Liver (tissue), 3 donors: ENCODE results near the gene SHF.

Experiments used
- CTCF ChIP-seq: fragments of 150-350 bp; IDR thresholded peaks from 2 replicates; pipeline ENCODE4 v1.5.1; 2017; ENCODE audit warnings: improper control_type of control experiment, low read depth, low read length; ENCODE audit not compliant: missing input control
- GABPA ChIP-seq, 2 donors: IDR thresholded peaks in 1 of 2; conservative IDR thresholded peaks in 1 of 2; 2 replicates each; pipeline ENCODE4 v1.6.1; 2016; ENCODE audit warnings: antibody characterized with exemption in 2 of 2, mild to moderate bottlenecking in 1 of 2, moderate library complexity in 1 of 2
- JUND ChIP-seq, 2 donors: IDR thresholded peaks; 2 replicates each; pipeline ENCODE4 v1.6.1; 2016; ENCODE audit warnings: antibody characterized with exemption in 2 of 2
- RAD21 ChIP-seq, 2 donors: IDR thresholded peaks; 2 replicates each; pipeline ENCODE4 v1.6.1; 2016; ENCODE audit warnings: antibody characterized with exemption in 2 of 2, mild to moderate bottlenecking in 2 of 2
- RXRA ChIP-seq, 2 donors: IDR thresholded peaks; 2 replicates each; pipeline ENCODE4 v1.6.1; 2017 to 2018; ENCODE audit warnings: antibody characterized with exemption in 2 of 2, mild to moderate bottlenecking in 1 of 2
- TF ChIP-seq, protein P1 (sequence below): IDR thresholded peaks from 2 replicates; pipeline ENCODE4 v1.6.1; 2016; ENCODE audit warnings: antibody characterized with exemption
- TF ChIP-seq, protein P2 (sequence below): IDR thresholded peaks from 2 replicates; pipeline ENCODE4 v1.6.1; 2016; ENCODE audit warnings: antibody characterized with exemption, mild to moderate bottlenecking
- donor health status: healthy.
- donor health status: healthy.

DNA sequence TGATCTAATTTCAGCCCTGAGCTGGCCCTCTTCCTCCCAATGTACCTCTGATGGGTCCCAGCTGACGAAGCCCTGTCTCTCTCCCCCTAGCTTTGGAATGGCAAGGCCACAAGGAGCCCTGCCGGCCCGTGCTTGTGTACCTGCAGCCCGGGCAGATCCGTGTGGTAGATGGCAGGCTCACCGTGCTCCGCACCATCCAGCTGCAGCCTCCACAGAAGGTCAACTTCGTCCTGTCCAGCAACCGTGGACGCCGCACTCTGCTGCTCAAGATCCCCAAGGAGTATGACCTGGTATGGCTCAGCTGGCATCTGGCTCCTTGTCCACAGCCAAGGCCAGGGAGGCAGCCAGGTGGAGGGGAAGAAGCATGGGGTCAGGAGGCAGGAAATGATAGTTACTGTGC is 43.8 kb downstream of the SHF start:
- no peak for TF ChIP-seq CTCF
- TF ChIP-seq, protein P1, sequence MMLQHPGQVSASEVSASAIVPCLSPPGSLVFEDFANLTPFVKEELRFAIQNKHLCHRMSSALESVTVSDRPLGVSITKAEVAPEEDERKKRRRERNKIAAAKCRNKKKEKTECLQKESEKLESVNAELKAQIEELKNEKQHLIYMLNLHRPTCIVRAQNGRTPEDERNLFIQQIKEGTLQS: no peak
- TF ChIP-seq RXRA (IDR thresholded peaks at IDR 0.05): no peak
- TF ChIP-seq, protein P2, sequence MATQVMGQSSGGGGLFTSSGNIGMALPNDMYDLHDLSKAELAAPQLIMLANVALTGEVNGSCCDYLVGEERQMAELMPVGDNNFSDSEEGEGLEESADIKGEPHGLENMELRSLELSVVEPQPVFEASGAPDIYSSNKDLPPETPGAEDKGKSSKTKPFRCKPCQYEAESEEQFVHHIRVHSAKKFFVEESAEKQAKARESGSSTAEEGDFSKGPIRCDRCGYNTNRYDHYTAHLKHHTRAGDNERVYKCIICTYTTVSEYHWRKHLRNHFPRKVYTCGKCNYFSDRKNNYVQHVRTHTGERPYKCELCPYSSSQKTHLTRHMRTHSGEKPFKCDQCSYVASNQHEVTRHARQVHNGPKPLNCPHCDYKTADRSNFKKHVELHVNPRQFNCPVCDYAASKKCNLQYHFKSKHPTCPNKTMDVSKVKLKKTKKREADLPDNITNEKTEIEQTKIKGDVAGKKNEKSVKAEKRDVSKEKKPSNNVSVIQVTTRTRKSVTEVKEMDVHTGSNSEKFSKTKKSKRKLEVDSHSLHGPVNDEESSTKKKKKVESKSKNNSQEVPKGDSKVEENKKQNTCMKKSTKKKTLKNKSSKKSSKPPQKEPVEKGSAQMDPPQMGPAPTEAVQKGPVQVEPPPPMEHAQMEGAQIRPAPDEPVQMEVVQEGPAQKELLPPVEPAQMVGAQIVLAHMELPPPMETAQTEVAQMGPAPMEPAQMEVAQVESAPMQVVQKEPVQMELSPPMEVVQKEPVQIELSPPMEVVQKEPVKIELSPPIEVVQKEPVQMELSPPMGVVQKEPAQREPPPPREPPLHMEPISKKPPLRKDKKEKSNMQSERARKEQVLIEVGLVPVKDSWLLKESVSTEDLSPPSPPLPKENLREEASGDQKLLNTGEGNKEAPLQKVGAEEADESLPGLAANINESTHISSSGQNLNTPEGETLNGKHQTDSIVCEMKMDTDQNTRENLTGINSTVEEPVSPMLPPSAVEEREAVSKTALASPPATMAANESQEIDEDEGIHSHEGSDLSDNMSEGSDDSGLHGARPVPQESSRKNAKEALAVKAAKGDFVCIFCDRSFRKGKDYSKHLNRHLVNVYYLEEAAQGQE: no peak
- no peak for TF ChIP-seq GABPA (IDR thresholded peaks at IDR 0.05 in 1 of 2, conservative IDR thresholded peaks at IDR 0.05 in 1 of 2)
- TF ChIP-seq RAD21 (IDR thresholded peaks at IDR 0.05): no peak
- TF ChIP-seq JUND (IDR thresholded peaks at IDR 0.05): no peak
